DOHH2 (cell line): ENCODE results near the gene FBXL5.

Source experiments
- H3F3A ChIP-seq: fragments of 200-600 bp; sonication (generic), shearing (Covaris generic); 2 replicates; pipeline ENCODE4 v1.6.0; 2016; ENCODE audit warnings: antibody characterized with exemption, mild to moderate bottlenecking; ENCODE audit not compliant: control insufficient read depth, insufficient read depth
- H3K27ac ChIP-seq: fragments of 200-600 bp; sonication (generic); 2 replicates; pipeline ENCODE4 v1.5.1; 2014; ENCODE audit warnings: low read depth, mild to moderate bottlenecking, low read length, moderate library complexity
- H3K27me3 ChIP-seq: fragments of 200-600 bp; sonication (generic); 2 replicates; pipeline ENCODE4 v1.6.1; 2014; ENCODE audit warnings: mild to moderate bottlenecking, low read length, mixed read lengths; ENCODE audit not compliant: control insufficient read depth
- H3K36me3 ChIP-seq: fragments of 200-600 bp; sonication (generic); 2 replicates; pipeline ENCODE4 v1.6.1; 2014; ENCODE audit warnings: mild to moderate bottlenecking, low read length, moderate library complexity, mixed read lengths; ENCODE audit not compliant: control insufficient read depth
- H3K4me1 ChIP-seq: fragments of 200-600 bp; sonication (generic); 2 replicates; pipeline ENCODE4 v1.6.1; 2014; ENCODE audit warnings: mild to moderate bottlenecking, low read length, mixed read lengths; ENCODE audit not compliant: control insufficient read depth
- H3K4me2 ChIP-seq: fragments of 200-600 bp; sonication (generic); 2 replicates; pipeline ENCODE4 v1.6.0; 2014; ENCODE audit warnings: mild to moderate bottlenecking, low read length, moderate library complexity
- H3K4me3 ChIP-seq: fragments of 200-600 bp; sonication (generic); 2 replicates; pipeline ENCODE4 v1.5.1; 2014; ENCODE audit warnings: mild to moderate bottlenecking, low read length, mixed read lengths
- H3K79me2 ChIP-seq: fragments of 200-600 bp; sonication (generic); 2 replicates; pipeline ENCODE4 v1.6.1; 2014; ENCODE audit warnings: mild to moderate bottlenecking, low read length, mixed read lengths; ENCODE audit not compliant: control insufficient read depth
- H3K9me2 ChIP-seq: fragments of 200-600 bp; sonication (generic); replicated peaks from 2 replicates; pipeline ENCODE4 v1.6.1; 2014; ENCODE audit warnings: mild to moderate bottlenecking, low read length, mixed read lengths; ENCODE audit not compliant: control insufficient read depth
- H3K9me3 ChIP-seq: fragments of 200-600 bp; sonication (generic); 2 replicates; pipeline ENCODE4 v1.6.1; 2014; ENCODE audit warnings: antibody characterized with exemption, low read length, mixed read lengths; ENCODE audit not compliant: control insufficient read depth, insufficient read depth
- H4K20me1 ChIP-seq: fragments of 200-600 bp; sonication (generic); 2 replicates; pipeline ENCODE4 v1.6.0; 2014; ENCODE audit warnings: low read depth, mild to moderate bottlenecking, antibody characterized with exemption, low read length, moderate library complexity; ENCODE audit not compliant: control insufficient read depth, insufficient read depth
- EZH2phosphoT487 ChIP-seq: fragments of 200-600 bp; sonication (generic); IDR thresholded peaks from 2 replicates; pipeline ENCODE4 v1.6.1; 2017; ENCODE audit warnings: borderline replicate concordance, mild to moderate bottlenecking, antibody characterized with exemption, low read length, moderate library complexity, mixed read lengths
- TF ChIP-seq, protein P1 (sequence below): fragments of 200-600 bp; sonication (generic); IDR thresholded peaks from one replicate; pipeline ENCODE4 v1.5.1; 2014; ENCODE audit warnings: antibody characterized with exemption, mild to moderate bottlenecking, low read depth, low read length; ENCODE audit not compliant: poor library complexity, severe bottlenecking

FBXL5 gene

DNA sequence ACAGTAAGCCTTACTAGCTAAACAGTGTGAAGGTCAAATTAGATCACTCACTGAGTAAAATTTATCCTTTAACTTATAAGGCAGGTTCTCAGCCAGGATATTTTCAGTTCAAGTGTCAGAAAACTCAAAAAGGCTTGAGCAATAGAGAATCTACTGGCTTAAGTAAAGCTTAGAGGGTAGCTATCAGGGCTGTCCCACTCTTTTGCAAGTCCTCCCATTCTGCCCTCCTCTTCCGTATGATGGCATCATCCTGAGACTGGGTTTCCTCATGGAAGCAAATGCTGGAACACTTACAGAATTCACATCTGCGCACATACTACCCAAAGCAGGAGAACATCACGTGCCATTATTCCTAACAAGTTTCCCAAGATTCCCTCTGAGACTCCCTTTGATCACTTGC lies 55.0 kb downstream of the FBXL5 start:
- H3K27me3 ChIP-seq, result no peaks in the 10 kb centered on the region
- H3K4me2 ChIP-seq, result no peak overlapping the region
- H3K4me1 ChIP-seq, result no peaks in the 10 kb centered on the region
- no peaks in the 10 kb centered on the region for H3K79me2 ChIP-seq
- H3K9me3 ChIP-seq, result no peaks in the 10 kb centered on the region
- 0 out of 2 replicates have a peak, but pooled peaks cover 2% of the 10 kb centered on the region for H3F3A ChIP-seq
- H3K36me3 ChIP-seq, result peaks cover 11% of the 10 kb centered on the region
- H3K4me3 ChIP-seq, result no peak overlapping the region
- H4K20me1 ChIP-seq, result no peaks in the 10 kb centered on the region
- TF ChIP-seq, protein P1, sequence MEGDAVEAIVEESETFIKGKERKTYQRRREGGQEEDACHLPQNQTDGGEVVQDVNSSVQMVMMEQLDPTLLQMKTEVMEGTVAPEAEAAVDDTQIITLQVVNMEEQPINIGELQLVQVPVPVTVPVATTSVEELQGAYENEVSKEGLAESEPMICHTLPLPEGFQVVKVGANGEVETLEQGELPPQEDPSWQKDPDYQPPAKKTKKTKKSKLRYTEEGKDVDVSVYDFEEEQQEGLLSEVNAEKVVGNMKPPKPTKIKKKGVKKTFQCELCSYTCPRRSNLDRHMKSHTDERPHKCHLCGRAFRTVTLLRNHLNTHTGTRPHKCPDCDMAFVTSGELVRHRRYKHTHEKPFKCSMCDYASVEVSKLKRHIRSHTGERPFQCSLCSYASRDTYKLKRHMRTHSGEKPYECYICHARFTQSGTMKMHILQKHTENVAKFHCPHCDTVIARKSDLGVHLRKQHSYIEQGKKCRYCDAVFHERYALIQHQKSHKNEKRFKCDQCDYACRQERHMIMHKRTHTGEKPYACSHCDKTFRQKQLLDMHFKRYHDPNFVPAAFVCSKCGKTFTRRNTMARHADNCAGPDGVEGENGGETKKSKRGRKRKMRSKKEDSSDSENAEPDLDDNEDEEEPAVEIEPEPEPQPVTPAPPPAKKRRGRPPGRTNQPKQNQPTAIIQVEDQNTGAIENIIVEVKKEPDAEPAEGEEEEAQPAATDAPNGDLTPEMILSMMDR, result no peak
- TF ChIP-seq EZH2phosphoT487, result no peak
- no peaks in the 10 kb centered on the region for H3K9me2 ChIP-seq
- H3K27ac ChIP-seq, result no peak overlapping the region

DNA sequence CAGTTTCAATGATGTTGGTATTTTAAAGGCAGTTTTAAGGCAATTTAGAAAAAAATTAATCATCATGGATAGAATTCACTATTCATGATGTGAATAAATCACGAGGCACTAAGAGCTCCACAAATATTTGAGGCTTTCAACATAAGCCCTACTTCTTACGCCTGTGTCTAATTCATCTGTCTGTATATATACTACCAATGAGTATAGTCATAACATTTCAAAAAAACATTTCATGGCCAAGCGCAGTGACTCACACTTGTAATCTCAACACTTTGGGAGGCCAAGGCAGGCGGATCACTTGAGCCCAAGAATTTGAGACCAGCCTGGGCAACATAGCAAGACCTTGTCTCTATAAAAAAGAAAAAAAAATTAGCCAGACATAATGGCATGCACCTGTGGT lies 56.5 kb downstream of the FBXL5 start:
- Histone ChIP-seq H3K4me2 (no peak overlapping the region), H3K4me1 (no peaks in the 10 kb centered on the region), H3K4me3 (no peak overlapping the region), H3K9me3 (no peaks in the 10 kb centered on the region), H3K9me2 (no peaks in the 10 kb centered on the region), H4K20me1 (no peaks in the 10 kb centered on the region), H3K36me3 (no peaks in the 10 kb centered on the region), H3K79me2 (no peaks in the 10 kb centered on the region), H3F3A (0 out of 2 replicates have a peak, but pooled peaks cover 2% of the 10 kb centered on the region), H3K27me3 (no peaks in the 10 kb centered on the region), H3K27ac (no peak overlapping the region)
- TF ChIP-seq, protein P1, result no peak

DNA sequence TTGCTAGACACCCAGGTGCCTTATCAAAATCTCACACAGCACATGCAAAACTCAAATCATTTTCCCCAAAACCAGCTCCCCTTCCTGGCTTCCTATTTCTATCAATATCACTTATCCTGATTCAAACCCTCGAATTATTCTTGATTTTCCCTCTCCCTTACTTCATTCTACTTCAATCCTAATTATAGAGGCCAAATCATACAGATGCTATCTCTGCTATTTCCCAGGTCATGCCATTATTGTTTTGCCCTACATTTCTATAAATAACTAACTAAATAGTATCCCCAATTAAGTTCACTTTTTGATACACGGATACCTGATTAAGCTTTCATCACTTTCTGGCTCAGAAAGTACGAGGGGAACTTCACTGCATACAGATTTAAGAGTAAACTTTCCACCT lies 62.4 kb downstream of the FBXL5 start:
- TF ChIP-seq EZH2phosphoT487, result no peak
- TF ChIP-seq, protein P1, result no peak
- Histone ChIP-seq H3K27ac (no peak overlapping the region), H3K27me3 (no peaks in the 10 kb centered on the region), H4K20me1 (no peaks in the 10 kb centered on the region), H3K9me2 (no peaks in the 10 kb centered on the region), H3K79me2 (no peaks in the 10 kb centered on the region), H3K4me3 (no peak overlapping the region), H3K4me2 (no peak overlapping the region), H3K4me1 (no peaks in the 10 kb centered on the region), H3F3A (0 out of 2 replicates have a peak, but pooled peaks cover 2% of the 10 kb centered on the region), H3K9me3 (no peaks in the 10 kb centered on the region), H3K36me3 (no peaks in the 10 kb centered on the region)

DNA sequence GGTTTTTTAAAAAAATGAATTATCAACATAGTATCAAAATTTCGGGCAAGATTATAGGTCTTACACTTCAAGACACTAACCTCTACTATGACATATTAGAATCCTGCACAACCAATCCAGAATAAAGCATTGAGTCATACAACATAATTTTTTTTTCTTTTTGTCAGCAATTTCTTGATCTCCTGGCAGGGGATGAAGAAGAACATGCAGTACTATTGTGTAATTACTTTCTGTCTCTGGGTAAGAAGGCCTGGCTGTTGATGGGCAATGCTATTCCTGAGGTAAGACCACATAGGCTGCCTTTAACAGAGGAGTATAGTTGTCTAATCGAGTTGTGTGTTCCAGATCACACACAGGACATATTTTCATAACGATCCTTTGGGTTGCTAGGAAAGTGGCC lies 67.5 kb downstream of the FBXL5 start:
- H3K79me2 ChIP-seq, result no peaks in the 10 kb centered on the region
- no peak overlapping the region for H3K4me2 ChIP-seq
- peaks cover 14% of the 10 kb centered on the region for H3K4me1 ChIP-seq
- TF ChIP-seq EZH2phosphoT487, result no peak
- TF ChIP-seq, protein P1, result no peak
- H3K4me3 ChIP-seq, result no peak overlapping the region
- no peaks in the 10 kb centered on the region for H4K20me1 ChIP-seq
- H3K9me3 ChIP-seq, result no peaks in the 10 kb centered on the region
- no peak overlapping the region for H3K27ac ChIP-seq
- no peaks in the 10 kb centered on the region for H3K36me3 ChIP-seq
- H3F3A ChIP-seq, result no peaks in the 10 kb centered on the region
- no peaks in the 10 kb centered on the region for H3K9me2 ChIP-seq
- H3K27me3 ChIP-seq, result no peaks in the 10 kb centered on the region
